ENCODE data around the gene PHF19.

PHF19 gene

DNA sequence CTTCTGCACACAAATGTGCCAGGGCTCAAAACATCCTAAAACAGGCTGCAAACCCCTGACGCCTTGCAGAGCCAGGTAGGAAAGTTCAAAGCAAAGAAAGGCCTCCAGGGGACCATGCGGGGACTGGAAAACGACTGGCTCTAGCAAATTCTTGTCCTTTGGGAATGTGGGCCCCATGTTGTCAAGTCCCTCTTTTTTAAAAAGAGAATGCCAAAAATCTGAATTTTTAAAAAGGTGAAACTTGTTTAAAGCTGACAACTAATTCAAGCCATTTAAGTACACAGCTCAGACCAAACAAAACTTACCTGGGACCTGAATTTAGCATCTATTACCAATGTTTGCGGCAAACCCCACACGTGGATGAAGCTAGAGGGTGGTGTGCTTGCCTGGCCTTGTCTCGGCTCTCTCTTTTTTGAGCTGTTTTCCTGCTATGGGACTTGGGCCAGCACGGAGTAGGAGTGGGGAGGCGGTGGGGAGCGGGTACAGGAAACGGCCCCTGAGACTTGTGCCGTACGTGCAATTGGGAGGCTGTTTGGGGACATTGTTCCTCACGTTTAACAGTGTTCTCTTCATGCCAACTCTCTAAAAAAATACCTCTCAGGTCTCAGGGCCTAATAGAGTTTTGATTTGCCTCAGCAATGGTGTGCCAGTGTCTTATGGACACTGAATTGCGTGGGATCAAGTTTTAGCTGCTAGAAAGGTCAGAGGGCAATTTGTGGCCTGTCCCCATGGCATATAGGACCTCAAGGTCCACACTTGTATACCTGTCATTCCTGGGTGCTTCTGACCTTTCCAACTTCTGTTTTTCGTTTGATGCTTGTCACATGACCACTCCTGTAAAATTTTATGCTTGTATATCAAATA lies 15.1 kb upstream of the PHF19 start:
- H3K4me3 ChIP-seq (ENCODE audit: low read length): peak overlapping the region; percentile 60
- peak overlapping the region; percentile 100 for H3K27ac ChIP-seq (ENCODE audit: low read depth, low read length)
- no peaks in the 10 kb centered on the region for H3K9me3 ChIP-seq (ENCODE audit: control insufficient read depth, insufficient read depth, low read length)
- H3K36me3 ChIP-seq (ENCODE audit: control insufficient read depth, low read length): peaks cover 6% of the 10 kb centered on the region; the same call in 1 of the 2 replicates
- H3K4me1 ChIP-seq (ENCODE audit: control insufficient read depth, low read length): peaks cover 95% of the 10 kb centered on the region
- no peaks in the 10 kb centered on the region for H3K9me2 ChIP-seq (replicated peaks; ENCODE audit: control insufficient read depth, low read length)
- TF ChIP-seq, protein P1, sequence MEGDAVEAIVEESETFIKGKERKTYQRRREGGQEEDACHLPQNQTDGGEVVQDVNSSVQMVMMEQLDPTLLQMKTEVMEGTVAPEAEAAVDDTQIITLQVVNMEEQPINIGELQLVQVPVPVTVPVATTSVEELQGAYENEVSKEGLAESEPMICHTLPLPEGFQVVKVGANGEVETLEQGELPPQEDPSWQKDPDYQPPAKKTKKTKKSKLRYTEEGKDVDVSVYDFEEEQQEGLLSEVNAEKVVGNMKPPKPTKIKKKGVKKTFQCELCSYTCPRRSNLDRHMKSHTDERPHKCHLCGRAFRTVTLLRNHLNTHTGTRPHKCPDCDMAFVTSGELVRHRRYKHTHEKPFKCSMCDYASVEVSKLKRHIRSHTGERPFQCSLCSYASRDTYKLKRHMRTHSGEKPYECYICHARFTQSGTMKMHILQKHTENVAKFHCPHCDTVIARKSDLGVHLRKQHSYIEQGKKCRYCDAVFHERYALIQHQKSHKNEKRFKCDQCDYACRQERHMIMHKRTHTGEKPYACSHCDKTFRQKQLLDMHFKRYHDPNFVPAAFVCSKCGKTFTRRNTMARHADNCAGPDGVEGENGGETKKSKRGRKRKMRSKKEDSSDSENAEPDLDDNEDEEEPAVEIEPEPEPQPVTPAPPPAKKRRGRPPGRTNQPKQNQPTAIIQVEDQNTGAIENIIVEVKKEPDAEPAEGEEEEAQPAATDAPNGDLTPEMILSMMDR (IDR thresholded peaks at IDR 0.05; ENCODE audit: low read depth, low read length, poor library complexity, severe bottlenecking): no peak
- no peak for TF ChIP-seq EZH2phosphoT487 (IDR thresholded peaks at IDR 0.05; ENCODE audit: borderline replicate concordance, low read length)
- H3K27me3 ChIP-seq (ENCODE audit: control insufficient read depth, low read length): no peaks in the 10 kb centered on the region
- H3K79me2 ChIP-seq (ENCODE audit: control insufficient read depth, low read length): no peaks in the 10 kb centered on the region
- H4K20me1 ChIP-seq (ENCODE audit: control insufficient read depth, insufficient read depth, low read depth, low read length): no peaks in the 10 kb centered on the region
- H3F3A ChIP-seq (ENCODE audit: control insufficient read depth, insufficient read depth): peaks cover 47% of the 10 kb centered on the region
- H3K4me2 ChIP-seq (ENCODE audit: low read length): peak overlapping the region; percentile 92

DNA sequence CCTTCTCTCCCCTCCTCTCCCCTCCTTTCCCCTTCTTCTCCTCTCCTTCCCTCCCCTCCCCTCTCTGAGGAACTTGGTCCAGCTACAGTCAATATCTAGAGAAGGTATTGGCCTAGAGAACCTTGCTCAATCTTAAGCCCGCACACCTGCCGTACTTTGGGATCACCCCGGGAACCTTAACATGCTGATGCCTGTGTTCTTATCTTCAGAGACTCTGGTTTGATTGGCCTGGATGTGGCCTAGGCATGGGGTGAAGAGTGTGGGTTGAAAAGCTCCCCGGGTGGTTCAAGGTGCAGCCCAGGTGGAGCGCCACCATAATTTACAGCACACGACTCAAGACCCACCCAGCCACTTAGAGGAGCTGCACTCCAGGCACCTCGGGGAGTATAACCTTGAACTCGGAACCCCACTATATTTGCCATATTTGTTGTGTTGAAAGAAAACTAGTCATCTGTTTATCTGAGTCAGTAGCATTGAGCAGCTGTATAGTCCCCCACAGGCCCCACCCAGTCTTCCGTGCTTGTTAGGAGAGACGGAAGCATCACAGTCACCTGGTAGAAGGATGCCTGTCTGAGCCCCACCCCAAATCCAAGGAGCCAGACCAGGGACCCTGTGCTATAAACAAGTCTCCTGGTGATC lies 14.4 kb upstream of the PHF19 start:
- TF ChIP-seq, protein P1 (IDR thresholded peaks at IDR 0.05; ENCODE audit: low read depth, low read length, poor library complexity, severe bottlenecking): no peak
- no peak for TF ChIP-seq EZH2phosphoT487 (IDR thresholded peaks at IDR 0.05; ENCODE audit: borderline replicate concordance, low read length)
- Histone ChIP-seq H3K4me2 (ENCODE audit: low read length) (peak overlapping the region; percentile 92), H3K79me2 (ENCODE audit: control insufficient read depth, low read length) (no peaks in the 10 kb centered on the region), H3K36me3 (ENCODE audit: control insufficient read depth, low read length) (peaks cover 6% of the 10 kb centered on the region; the same call in 1 of the 2 replicates), H3K4me1 (ENCODE audit: control insufficient read depth, low read length) (peaks cover 95% of the 10 kb centered on the region), H3F3A (ENCODE audit: control insufficient read depth, insufficient read depth) (peaks cover 47% of the 10 kb centered on the region), H4K20me1 (ENCODE audit: control insufficient read depth, insufficient read depth, low read depth, low read length) (no peaks in the 10 kb centered on the region), H3K4me3 (ENCODE audit: low read length) (peak overlapping the region; percentile 60), H3K27me3 (ENCODE audit: control insufficient read depth, low read length) (no peaks in the 10 kb centered on the region), H3K9me2 (replicated peaks; ENCODE audit: control insufficient read depth, low read length) (no peaks in the 10 kb centered on the region), H3K27ac (ENCODE audit: low read depth, low read length) (peak overlapping the region; percentile 100), H3K9me3 (ENCODE audit: control insufficient read depth, insufficient read depth, low read length) (no peaks in the 10 kb centered on the region)

DNA sequence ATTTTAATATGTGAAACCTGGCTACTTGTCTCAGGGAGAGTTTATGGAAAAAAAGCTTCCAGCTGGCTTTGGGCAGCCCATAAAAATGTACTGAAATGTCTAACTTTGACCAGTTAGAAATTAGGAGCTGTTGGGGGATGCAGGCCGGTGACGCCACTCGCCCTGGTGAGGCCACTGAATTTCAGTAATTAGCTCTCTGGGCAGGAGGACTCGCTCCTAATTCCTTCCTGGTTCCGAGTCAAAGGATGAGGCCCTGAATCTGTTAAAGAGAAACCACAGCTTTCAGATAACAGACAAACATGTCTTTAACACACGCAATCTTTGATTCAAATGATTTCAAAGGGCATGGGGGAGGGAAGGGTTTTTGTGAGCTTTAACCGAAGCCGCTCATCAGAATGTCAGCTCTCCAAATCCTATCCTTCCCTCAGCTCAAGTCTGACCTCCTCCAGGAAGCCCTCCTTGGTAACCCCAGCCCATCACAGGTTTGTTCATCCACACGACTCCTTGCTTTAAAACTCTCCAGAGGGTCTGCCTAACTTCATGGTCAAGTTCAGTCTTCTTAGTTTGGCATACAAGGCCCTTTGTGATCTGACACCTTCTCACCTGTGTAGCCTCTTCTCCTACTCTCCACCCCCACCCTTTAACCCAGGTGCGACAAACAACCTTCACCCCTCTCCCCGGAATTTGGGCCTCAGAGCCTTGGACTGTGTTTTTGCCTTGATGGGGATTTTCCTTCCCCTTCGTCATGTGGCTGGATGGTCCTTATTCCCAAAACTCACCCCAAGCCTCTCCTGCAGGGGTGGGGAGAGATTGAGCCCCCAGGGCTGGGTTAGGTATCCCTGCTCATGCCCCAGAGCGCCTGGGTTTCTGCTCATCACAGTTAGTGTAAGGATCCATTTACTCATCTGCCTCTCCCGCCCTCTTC lies 13.6 kb upstream of the PHF19 start:
- Histone ChIP-seq H3K4me3 (ENCODE audit: low read length) (peak overlapping the region; percentile 60), H3K79me2 (ENCODE audit: control insufficient read depth, low read length) (no peaks in the 10 kb centered on the region), H3K4me2 (ENCODE audit: low read length) (peak overlapping the region; percentile 92), H3K4me1 (ENCODE audit: control insufficient read depth, low read length) (peaks cover 95% of the 10 kb centered on the region), H3K27ac (ENCODE audit: low read depth, low read length) (peak overlapping the region; percentile 100), H3F3A (ENCODE audit: control insufficient read depth, insufficient read depth) (peaks cover 43% of the 10 kb centered on the region), H3K36me3 (ENCODE audit: control insufficient read depth, low read length) (peaks cover 6% of the 10 kb centered on the region; the same call in 1 of the 2 replicates), H3K9me2 (replicated peaks; ENCODE audit: control insufficient read depth, low read length) (no peaks in the 10 kb centered on the region), H4K20me1 (ENCODE audit: control insufficient read depth, insufficient read depth, low read depth, low read length) (no peaks in the 10 kb centered on the region), H3K9me3 (ENCODE audit: control insufficient read depth, insufficient read depth, low read length) (no peaks in the 10 kb centered on the region), H3K27me3 (ENCODE audit: control insufficient read depth, low read length) (no peaks in the 10 kb centered on the region)
- TF ChIP-seq, protein P1 (IDR thresholded peaks at IDR 0.05; ENCODE audit: low read depth, low read length, poor library complexity, severe bottlenecking): no peak
- no peak for TF ChIP-seq EZH2phosphoT487 (IDR thresholded peaks at IDR 0.05; ENCODE audit: borderline replicate concordance, low read length)

Measured in DOHH2 (cell line).